ENCODE measurements around the gene BCAS4. TPM values are rescaled to one million over a fixed set of nuclear protein-coding genes. Genes with fewer than 3 reads are reported as not detected.

Gene BCAS4
- total RNA-seq, 2 donors from 2014 or later, result 7.7 to 10.2 TPM

DNA sequence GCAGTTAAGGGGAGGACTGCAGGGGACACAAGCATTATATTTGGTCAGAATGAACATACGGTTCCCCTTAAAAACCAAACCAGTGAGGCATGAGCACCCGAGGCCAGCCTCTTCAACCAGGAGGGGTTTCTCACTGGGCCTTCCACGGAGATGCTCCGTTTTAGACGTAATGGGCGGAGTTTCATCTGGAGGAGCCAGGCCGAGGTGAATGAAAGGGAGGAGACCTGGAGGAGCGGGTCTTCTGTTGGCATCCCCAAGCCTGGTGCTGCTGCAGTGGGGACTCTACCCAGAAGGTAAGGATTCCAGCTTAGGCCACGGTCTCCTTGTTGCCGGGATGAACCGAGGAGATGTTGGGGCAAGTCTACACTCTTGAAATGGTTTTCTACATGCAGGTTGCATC lies 89.0 kb downstream of the BCAS4 start:
- Histone ChIP-seq H3K9me3 (no peaks in the 10 kb centered on the region), H3K27me3 (replicated peaks; ENCODE audit: insufficient read depth) (no peaks in the 10 kb centered on the region), H3K27ac (no peak overlapping the region), H3K4me3 (no peak overlapping the region), H3K36me3 (no peaks in the 10 kb centered on the region), H3K4me1 (ENCODE audit: control insufficient read depth in 1 of 2, low read depth in 2 of 2) (no peaks in the 10 kb centered on the region)
- ATAC-seq (ENCODE audit: insufficient number of reproducible peaks, low FRiP score, low read depth) (no peak), DNase-seq (ENCODE audit: low spot score) (no peak)
- no peak for TF ChIP-seq CTCF (IDR thresholded peaks at IDR 0.05)

- H3K4me3 ChIP-seq, result no peak overlapping the region
- no peaks in the 10 kb centered on the region for H3K4me1 ChIP-seq (ENCODE audit: control insufficient read depth in 1 of 2, low read depth in 2 of 2)
- H3K36me3 ChIP-seq, result peaks cover 8% of the 10 kb centered on the region
- ATAC-seq (ENCODE audit: insufficient number of reproducible peaks, low FRiP score, low read depth), result no peak
- H3K27ac ChIP-seq, result no peak overlapping the region
- TF ChIP-seq CTCF (IDR thresholded peaks at IDR 0.05), result no peak
- DNase-seq (ENCODE audit: low spot score), result no peak
- no peaks in the 10 kb centered on the region for H3K27me3 ChIP-seq (replicated peaks; ENCODE audit: insufficient read depth)
- no peaks in the 10 kb centered on the region for H3K9me3 ChIP-seq
Measured at GRCh38 chr20:50885068-50885467, 90.2 kb downstream of the BCAS4 start.

DNA sequence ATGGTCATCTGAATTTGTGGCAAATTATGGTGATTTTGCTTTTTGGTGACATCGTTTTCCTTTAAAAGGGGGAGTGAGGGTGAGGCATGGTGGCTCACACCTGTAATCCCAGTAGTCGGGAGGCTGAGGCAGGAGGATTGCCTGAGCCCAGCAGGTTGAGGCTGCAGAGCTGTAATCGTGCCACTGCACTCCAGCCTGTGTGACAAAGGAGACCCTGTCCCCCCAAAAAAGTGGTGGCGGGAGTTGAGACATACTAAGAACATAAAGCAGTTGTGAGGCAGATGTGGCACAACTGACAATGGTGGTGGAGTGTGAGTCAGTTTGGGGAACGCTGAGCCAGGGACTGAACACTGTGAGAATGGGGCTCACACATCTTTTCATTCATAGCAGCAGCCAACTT lies 90.9 kb downstream of the BCAS4 start:
- DNase-seq (ENCODE audit: low spot score), result no peak
- Histone ChIP-seq H3K9me3 (no peaks in the 10 kb centered on the region), H3K27ac (no peak overlapping the region), H3K4me1 (ENCODE audit: control insufficient read depth in 1 of 2, low read depth in 2 of 2) (no peaks in the 10 kb centered on the region), H3K27me3 (replicated peaks; ENCODE audit: insufficient read depth) (no peaks in the 10 kb centered on the region), H3K4me3 (no peak overlapping the region), H3K36me3 (peaks cover 8% of the 10 kb centered on the region)
- TF ChIP-seq CTCF (IDR thresholded peaks at IDR 0.05), result no peak
- ATAC-seq (ENCODE audit: insufficient number of reproducible peaks, low FRiP score, low read depth), result no peak

DNA sequence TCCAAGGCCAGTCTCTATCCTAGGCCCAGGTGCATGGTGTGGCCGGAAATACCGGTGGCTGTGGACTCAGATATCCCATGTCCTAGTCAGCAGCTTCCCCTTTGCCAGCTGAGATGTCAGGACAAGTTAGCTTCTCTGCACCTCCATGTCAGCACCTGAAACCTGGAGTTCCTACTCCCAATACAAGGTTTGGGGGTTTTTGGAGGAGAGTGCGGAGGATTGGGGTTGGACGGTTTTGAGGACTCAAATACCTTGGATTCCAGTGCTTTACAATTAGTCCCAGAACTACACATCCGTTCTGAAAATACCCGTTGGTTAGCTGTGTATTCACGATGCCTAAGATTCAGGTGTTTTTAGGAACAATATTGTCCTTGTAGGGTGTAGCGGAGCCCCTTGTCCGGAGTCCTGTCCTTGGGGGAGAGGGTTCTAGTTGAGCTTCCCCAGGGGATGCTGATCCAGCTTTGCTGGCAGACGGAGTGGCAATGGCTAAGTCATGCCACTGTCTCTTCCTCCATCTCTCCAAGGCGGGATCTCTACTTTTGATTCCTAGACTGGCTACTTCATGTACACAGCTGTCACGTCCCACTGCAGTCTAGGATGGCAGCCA lies 91.4 kb downstream of the BCAS4 start:
- H3K9me3 ChIP-seq, result no peaks in the 10 kb centered on the region
- TF ChIP-seq CTCF (IDR thresholded peaks at IDR 0.05), result no peak
- no peaks in the 10 kb centered on the region for H3K27me3 ChIP-seq (replicated peaks; ENCODE audit: insufficient read depth)
- H3K4me3 ChIP-seq, result no peak overlapping the region
- DNase-seq (ENCODE audit: low spot score), result no peak
- no peak for ATAC-seq (ENCODE audit: insufficient number of reproducible peaks, low FRiP score, low read depth)
- no peak overlapping the region for H3K27ac ChIP-seq
- peaks cover 8% of the 10 kb centered on the region for H3K36me3 ChIP-seq
- no peaks in the 10 kb centered on the region for H3K4me1 ChIP-seq (ENCODE audit: control insufficient read depth in 1 of 2, low read depth in 2 of 2)

- no peak for ATAC-seq (ENCODE audit: insufficient number of reproducible peaks, low FRiP score, low read depth)
- H3K27me3 ChIP-seq (replicated peaks; ENCODE audit: insufficient read depth), result no peaks in the 10 kb centered on the region
- no peak overlapping the region for H3K4me3 ChIP-seq
- no peak for TF ChIP-seq CTCF (IDR thresholded peaks at IDR 0.05)
- H3K36me3 ChIP-seq, result peaks cover 15% of the 10 kb centered on the region
- H3K9me3 ChIP-seq, result no peaks in the 10 kb centered on the region
- no peak overlapping the region for H3K27ac ChIP-seq
- no peaks in the 10 kb centered on the region for H3K4me1 ChIP-seq (ENCODE audit: control insufficient read depth in 1 of 2, low read depth in 2 of 2)
- no peak for DNase-seq (ENCODE audit: low spot score)
Measured at GRCh38 chr20:50887576-50887975, 92.7 kb downstream of the BCAS4 start.
